GM12874 (cell line): ENCODE data around the gene KLHL29.

Experiments used
- CTCF ChIP-seq: IDR thresholded peaks from 2 replicates; pipeline ENCODE4 v1.5.1; 2011; ENCODE audit warnings: low read depth, mild to moderate bottlenecking, control low read depth, low read length, moderate library complexity; ENCODE audit not compliant: insufficient read depth

Gene KLHL29

GRCh38 chr2:23709311-23709710 is 324.3 kb downstream of the KLHL29 start:
- no peak for TF ChIP-seq CTCF

- TF ChIP-seq CTCF, result no peak
These were observed 327.2 kb downstream of the KLHL29 start for GRCh38 chr2:23711979-23712755.

- TF ChIP-seq CTCF, result no peak
These were observed 327.8 kb downstream of the KLHL29 start for GRCh38 chr2:23712756-23713151.

GRCh38 chr2:23713351-23713750 is 328.4 kb downstream of the KLHL29 start:
- no peak for TF ChIP-seq CTCF

- no peak for TF ChIP-seq CTCF
These were observed 334.1 kb downstream of the KLHL29 start for GRCh38 chr2:23718931-23719700.

- no peak for TF ChIP-seq CTCF
These were observed 334.7 kb downstream of the KLHL29 start for GRCh38 chr2:23719716-23720115.

- TF ChIP-seq CTCF, result no peak
These were observed 335.9 kb downstream of the KLHL29 start for GRCh38 chr2:23720705-23721453.
